AG20443 (cell line): Measurements from ENCODE around the gene WDFY1.

Source experiments
- DNase-seq: peaks from one replicate; pipeline ENCODE4 v3.0.0; 2012; ENCODE audit warnings: low spot score, mixed read lengths

The WDFY1 gene

GRCh38 chr2:223930103-223930976 is 14.8 kb downstream of the WDFY1 start:
- no peak for DNase-seq

- no peak for DNase-seq
Measured at GRCh38 chr2:223929571-223930102, 15.5 kb downstream of the WDFY1 start.

DNA sequence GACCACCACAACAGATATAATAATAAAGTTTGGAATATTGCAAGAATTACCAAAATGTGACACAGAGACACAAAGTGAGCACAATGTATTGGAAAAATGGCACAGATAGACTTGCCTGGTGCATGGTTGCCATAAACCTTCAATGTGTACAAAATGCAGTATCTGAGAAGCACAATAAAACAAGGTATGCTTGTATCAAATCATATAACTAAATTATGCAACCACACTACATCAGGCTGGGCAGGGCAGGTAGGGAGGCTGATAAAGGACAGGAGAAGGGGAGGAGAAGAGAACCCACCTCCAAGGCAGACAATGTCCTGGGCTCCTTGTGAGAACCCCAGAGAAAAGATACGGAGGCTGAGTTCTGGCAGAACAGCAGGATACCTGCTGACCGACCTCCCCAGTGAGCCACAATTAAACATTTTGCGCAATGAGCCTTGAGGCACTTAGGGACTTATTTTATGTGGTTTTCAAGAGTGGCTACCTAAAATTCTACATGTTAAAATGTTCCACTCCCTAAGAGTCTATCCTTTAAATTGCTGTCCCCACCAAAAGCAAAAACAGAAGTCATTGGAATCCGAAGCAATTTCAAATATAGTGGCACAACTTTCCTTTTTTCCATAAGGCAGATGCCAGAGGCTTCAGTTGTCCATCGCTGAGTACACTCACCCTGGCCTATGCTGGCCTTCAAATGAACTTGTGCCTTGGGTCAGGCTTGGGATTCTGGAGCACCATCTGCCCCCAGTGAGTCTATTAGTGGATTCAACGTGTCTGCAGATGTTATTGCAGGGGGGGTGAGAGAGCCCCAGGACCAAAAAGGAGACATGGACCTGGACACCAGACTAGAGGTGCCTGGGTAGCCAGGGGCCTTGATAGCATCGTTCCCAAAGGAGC is 16.8 kb downstream of the WDFY1 start:
- DNase-seq = no peak

- no peak for DNase-seq
Measured at GRCh38 chr2:223925106-223925505, 20.0 kb downstream of the WDFY1 start.

DNA sequence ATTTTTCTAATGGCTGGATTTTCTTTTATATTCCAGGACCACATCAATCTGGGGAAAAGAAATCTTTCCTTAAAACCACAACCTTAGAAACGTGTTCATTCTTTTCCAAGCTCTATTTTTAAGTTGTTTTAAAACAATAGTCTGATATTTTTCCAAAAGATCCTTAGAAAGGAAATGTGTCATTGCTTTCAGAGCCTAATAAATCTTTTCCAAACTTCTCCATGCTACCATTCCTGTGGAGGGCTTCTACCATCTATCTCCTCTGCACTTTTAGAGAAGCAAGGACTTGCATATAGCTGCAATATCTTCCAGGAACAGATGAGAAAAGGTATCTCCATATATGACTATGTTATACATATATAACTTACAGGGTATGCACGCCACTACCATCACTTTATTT is 21.2 kb downstream of the WDFY1 start:
- no peak for DNase-seq

DNA sequence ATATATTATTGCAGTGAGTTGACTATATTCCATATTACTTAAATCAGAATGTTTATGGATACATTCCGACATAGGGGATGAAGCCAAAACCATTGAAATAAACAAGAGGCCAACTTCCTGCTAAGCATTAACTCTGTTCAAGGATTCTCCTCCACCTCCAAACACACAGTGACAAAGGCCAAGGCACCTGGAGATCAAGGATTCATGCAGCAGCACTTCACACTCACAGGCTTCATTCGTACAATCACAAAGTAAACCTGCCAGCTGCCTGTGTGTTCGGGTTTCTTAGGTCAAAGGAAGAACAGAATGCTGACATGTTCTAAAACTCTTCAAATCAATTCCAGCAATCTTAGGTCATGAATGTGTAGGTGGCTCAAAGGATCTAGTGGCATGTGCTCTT is 22.8 kb downstream of the WDFY1 start:
- no peak for DNase-seq

DNA sequence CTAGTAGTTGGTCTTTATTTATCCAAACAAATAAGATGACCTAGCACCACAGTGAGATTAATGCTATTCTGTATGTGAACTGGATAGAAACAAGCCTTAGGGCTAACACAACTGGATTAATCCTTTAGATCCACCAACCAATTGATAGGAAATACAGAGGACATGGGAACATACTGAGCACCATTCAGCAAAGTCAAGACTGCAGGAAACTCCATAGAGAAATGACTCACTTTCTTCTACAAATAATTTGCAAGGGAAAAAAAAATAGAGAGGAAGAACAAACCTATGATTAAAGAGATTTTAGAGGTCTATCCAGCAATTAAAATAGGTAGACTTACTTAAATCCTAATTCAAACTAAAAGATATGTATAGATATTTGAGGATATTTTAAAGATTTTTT is 23.9 kb downstream of the WDFY1 start:
- DNase-seq = no peak

DNA sequence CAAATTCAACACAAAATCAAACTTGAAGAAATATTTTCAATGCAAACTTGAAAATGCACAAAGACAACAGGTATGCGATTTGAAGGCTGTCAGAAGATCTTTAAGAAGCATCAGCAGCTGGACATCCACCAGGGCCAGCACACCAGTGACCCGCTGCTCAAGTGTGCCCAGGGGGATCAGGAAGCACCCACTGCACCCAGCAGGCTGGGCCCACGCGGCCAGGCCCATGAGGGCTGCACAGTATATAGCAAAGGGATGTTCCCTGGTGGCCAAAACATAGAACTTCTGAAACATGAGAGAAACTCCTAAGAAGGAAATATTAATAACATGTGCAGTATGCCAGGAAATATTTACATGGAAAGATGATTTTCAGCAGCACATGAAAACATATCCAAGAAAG is 25.0 kb downstream of the WDFY1 start:
- no peak for DNase-seq

- DNase-seq = no peak
Measured at GRCh38 chr2:223918671-223919134, 26.4 kb downstream of the WDFY1 start.

DNA sequence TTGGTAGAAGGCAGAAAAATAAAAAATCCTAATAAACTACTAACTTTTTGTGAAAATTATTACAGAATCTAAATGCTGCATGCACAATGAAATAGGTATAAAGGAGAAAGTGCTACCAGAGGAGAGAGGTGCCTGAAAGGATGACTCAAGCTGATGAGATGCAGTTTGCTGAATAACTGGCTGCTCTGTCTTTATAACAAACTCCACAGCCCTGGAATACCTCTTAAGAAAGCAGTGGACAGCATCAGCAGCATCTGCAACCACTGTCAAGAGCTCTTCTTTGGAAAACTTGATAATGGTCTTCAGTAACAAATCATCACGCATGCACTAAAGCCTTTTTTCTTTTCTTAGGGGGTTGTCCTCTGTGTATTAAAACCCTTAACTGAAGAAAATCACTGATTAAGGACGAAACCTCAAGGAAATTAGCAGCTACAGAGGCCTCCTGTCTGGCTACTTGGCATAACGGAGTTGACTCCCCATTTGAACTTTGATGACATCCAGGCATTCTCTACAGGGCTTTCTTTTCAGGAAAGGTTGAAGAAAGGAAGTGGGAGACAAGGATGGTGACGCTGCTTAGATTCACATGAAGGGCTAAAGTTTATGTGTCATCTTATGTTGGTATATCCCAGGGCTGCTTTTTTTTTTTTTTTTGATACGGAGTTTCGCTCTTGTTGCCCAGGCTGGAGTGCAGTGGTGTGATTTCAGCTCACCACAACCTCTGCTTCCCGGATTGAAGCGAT is 28.8 kb downstream of the WDFY1 start:
- DNase-seq = no peak

- DNase-seq = no peak
Measured at GRCh38 chr2:223915071-223915470, 30.1 kb downstream of the WDFY1 start.

- no peak for DNase-seq
Measured at GRCh38 chr2:223914324-223914723, 30.8 kb downstream of the WDFY1 start.

DNA sequence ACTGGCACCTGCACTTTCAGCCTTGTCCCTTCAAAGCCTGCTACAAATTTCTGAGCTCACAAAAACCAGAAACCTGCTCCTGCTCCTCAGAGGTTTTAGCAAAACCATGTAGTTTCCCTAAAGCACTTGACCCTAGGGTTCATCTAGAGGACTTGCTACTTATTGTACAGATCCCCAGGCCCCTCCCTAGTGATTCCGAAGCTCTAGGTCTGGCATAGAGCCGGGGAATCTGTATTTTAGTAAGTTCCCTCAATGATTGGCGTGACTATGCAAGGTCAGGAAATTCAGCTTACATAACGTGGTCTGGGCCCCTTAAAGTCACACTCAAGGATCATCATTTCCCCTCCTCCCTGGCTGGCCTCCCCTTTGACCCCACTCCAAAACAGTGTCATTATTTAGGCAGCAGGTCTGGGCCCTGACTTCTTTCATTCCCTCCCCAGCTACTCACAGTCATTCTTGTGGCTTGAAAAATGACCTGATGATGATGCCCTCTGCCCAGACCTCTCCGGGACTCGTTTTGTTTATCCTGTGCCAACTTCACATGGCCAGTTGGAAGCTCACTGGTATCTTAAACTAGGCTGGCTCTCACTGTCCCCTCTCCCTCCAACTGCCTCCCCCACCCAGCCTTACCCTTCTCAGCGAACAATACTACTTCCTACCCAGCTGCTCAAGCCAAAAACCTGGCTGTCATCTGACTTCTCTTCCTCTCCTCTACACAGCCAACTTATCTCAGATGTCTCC is 36.0 kb downstream of the WDFY1 start:
- DNase-seq = no peak

DNA sequence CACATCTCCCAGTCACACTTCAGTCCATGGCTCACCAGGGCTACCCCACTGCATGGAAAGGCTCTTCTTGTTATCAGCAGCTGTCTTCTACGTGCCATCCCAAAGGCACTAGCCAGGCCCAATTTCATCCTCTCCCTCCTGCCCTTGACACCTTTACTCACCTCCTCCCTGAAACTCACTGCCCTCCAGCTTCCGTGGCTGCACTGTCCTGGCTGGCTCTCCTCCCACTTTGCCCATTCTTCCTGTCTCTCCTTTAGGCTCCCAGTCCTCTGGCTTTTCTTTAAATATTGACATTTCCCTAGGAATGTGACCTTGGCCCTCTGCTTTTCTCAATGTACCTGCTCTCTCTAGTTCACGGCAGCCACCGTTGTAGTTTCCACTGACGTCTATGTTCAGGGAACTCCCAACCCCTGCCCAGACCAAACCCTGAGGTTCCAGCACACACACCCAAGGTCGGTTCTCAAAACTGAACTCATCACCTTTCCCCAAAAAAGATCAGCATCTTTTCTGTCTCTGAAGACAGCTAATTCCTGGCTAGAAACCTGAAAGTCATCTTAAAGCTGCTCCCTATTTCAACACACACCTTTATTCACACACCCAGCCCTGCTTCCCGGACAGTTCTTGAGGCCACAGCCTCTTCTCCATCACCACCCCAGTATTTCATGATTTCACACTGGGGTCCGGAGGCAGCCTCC is 36.7 kb downstream of the WDFY1 start:
- DNase-seq = no peak

DNA sequence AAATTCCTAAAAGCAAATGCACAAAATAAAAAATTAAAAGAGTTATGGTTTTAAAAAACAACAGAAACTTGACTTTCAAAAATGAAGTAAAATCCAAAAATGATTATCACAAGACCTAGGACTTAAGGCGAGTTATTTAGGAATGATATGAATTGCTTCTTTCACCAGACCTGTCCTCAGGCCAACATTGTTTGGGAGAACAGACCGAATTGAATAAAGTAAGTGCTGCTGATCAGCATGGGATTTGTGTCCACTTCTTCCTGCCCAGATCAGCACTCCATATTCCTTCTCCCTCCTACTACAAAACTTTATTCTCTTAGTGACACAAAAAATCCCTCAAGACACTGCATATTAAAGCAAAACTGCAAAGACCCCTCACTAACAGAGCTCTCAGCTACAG is 39.1 kb downstream of the WDFY1 start:
- no peak for DNase-seq

DNA sequence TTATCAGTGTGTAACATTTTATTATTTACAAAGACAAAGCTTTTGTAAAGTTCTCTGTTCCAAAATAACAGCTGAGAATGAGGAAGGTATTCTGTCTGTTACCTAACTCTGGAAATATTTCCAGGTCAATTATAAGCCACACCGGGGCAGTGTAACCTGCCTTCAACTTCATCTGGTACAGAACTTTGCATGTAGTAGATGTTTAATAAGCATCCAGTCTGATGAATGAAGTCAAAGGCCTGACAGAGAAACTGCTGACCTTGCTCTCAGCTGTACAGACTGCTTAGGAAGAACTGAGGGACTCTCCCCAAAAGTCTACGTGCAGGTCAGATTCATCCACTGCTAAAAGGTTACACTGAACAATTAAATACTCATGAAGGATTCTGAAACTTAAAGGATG is 43.3 kb downstream of the WDFY1 start:
- DNase-seq = no peak

DNA sequence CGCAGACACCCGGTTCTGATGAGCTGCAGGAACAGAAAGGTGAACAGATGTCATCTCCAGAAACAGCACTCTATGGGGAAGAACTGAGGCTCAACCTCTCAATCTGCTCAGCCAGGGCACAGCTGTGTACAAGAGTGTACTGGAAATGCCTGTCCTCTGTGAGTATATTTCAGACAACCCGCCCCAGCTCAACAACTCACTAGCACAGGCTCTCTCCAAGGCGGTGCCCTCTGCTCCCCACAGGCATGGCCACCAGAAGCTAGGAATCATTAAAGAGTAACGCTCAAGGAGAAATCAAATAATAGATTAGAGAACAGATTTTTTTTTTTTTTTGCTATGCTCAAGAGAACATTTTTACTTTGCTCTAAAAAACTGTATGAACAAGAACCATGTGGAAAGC is 43.8 kb downstream of the WDFY1 start:
- no peak for DNase-seq

- DNase-seq = no peak
Measured at GRCh38 chr2:223900531-223900930, 44.6 kb downstream of the WDFY1 start.

GRCh38 chr2:223900066-223900465 is 45.1 kb downstream of the WDFY1 start:
- no peak for DNase-seq

- no peak for DNase-seq
Measured at GRCh38 chr2:223897669-223898330, 47.3 kb downstream of the WDFY1 start.
